Stimulated activated CD4-positive, alpha-beta T cell treated with anti-CD3 and anti-CD28 coated beads, Interleukin-1b, Interleukin-23, amount 100 ng/mL, for 48 hours (primary cell): ENCODE data around the gene SCN8A.

Experiments
- DNase-seq: peaks from one replicate; pipeline ENCODE4 v3.0.0-alpha.2; 2020

The SCN8A gene

DNA sequence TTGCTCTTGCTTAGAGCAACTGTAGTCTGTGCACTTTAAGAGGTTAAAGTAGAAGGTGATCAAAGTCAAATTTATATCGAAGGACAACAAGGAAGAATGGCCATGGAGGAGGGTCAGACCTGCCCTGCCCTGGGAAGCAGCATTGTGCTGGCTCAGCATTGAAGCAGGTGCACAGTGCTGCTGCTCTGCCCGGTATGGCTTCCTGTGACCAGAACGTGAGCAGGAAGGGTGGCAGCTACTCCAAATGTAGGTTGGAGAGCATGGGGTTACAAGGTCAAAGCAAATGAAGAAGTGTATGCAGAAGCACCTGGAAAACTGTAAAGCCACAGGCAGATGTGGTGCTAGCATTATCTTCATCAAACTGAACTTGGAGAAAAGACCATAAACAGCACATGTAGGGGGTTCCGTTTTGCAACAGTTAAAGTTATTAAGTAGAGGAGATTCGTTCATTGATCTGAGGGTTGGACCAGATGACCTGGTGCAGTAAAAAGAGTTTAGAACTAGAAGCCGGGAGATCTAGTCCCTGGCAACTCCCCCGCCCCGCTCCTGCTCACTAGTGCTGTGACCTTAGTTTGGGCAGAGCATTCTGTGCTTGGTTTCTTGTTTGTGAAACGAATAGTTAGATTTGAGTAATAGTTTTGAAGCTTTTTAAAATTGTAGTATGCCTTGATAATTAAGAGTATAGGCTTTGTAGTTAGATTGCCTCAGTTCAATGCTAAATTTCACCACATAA, 84.2 kb downstream of the SCN8A start:
- no peak for DNase-seq

- DNase-seq: no peak
These were observed 85.8 kb downstream of the SCN8A start for GRCh38 chr12:51676875-51677274.

DNA sequence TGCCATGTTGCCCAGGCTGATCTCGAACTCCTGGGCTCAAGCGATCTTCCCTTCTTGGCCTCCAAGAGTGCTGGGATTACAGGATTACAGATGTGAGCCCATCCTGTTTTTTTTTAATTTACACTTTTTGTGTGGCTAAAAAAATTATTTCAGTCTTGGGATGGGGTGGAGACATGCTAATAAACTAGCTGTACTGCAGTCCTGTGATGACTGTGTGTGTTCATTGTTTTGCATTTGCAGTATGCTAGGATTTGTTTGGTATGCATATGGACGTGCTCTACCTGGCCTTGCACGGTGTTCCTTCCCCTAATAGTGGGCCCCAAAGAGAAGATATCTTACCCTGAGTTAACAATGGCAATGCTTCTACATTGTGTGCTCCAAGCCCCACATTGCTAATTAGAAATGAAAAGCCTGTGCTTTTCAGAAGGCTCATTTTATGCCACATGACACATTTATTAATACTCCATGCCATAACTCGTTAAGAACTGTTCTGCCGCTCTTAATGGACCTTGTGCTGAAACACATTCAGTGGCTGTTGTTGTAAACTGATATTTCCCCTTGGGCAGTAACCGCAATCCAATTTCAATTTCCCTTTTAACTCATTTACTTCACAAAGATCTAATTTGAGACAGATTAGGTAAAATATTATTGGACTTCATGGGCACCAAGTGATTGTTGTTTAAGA, 86.4 kb downstream of the SCN8A start:
- no peak for DNase-seq

DNA sequence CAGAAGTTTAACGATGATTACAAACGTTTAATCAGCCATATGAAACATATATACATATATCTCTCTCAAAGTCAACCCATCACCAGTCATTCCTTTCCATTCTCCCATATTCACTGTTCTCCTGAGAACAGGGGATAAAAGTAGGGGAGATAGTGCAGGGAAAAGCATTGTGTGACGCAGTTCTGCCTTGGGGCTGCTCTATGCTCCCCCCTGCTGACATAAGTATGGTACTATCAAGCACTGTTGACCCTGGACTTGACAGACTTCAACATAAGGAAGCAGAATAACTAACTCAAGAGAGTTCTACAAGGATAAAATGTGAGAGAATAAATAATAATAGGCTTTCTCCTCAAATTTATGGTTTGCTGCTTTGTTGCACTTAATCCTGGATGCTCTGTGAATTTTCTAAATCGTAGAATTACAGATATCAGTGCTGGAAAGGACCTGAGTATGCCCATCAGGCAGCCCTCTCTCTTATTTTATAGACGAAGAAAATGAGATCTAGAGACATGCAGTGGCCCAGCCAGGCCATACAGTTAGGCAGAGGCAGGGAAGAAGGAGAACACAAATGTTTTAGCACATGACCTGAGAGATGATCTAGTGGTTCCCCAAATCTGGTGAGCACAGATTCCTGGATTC, 87.2 kb downstream of the SCN8A start:
- no peak for DNase-seq

GRCh38 chr12:51682981-51683380, 91.9 kb downstream of the SCN8A start:
- no peak for DNase-seq

GRCh38 chr12:51683763-51684357, 92.8 kb downstream of the SCN8A start:
- DNase-seq: no peak

- DNase-seq: no peak
These were observed 95.7 kb downstream of the SCN8A start for GRCh38 chr12:51686727-51687126.

DNA sequence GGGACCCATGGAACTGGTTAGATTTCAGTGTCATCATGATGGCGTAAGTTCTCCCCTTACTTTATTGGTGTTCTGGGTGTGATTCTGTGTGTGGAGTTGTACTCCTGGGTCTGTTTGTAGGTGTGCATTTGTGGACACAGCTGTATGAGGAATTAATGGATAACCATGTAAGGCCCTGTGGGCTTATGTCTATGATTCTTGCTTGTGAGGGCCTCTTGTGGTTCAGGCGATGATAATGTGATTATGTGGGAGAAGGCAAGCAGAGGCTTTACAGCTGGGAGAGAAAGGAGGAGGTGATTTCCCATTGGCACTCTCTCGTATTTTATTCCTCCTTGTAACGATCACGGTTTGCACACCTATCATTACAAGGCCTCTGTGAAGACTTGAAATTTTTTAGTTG, 96.1 kb downstream of the SCN8A start:
- no peak for DNase-seq

GRCh38 chr12:51687614-51688013, 96.6 kb downstream of the SCN8A start:
- DNase-seq: no peak

DNA sequence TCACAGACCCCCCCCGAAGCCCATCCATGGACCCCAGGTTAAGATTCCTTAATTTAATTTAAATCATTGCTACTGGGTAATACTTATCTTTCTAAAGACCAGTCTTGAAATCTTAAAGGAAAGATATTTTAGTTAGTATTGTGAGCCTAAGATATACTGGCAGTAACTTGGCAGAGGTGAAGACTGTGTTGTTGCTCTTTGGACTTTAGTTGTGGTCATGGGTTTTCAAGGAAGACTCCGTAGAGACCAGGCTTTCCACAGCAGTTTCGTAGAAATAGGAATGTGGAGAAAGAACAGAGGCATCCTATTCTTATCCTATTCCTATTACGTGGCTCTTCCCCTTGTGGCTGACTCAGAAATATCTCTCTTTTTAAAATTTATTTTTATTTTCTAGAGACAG, 99.0 kb downstream of the SCN8A start:
- no peak for DNase-seq

GRCh38 chr12:51692016-51692415, 101.0 kb downstream of the SCN8A start:
- DNase-seq: no peak

GRCh38 chr12:51693569-51693968, 102.5 kb downstream of the SCN8A start:
- DNase-seq: no peak

GRCh38 chr12:51694146-51694545, 103.1 kb downstream of the SCN8A start:
- no peak for DNase-seq

GRCh38 chr12:51695241-51696010, 104.4 kb downstream of the SCN8A start:
- DNase-seq: no peak

DNA sequence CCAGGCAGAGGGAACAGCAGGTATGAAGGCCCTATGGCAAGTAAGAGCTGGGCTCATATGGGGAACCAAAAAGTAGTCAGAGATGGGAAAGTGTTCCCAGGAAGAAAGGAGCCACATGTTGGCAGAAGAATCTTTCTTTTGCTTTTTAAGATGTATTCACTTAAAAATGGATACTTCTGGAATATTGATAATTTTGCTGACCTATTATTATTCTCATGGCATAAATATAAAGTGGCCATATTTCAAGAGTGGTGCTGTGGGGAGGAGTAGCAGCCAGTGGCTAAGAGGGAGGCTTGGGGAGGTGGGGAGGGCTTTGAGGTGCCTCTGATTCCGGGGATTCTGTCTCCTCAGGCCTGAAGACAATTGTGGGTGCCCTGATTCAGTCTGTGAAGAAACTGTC, 108.2 kb downstream of the SCN8A start:
- no peak for DNase-seq

GRCh38 chr12:51700887-51701286, 109.9 kb downstream of the SCN8A start:
- DNase-seq: no peak

DNA sequence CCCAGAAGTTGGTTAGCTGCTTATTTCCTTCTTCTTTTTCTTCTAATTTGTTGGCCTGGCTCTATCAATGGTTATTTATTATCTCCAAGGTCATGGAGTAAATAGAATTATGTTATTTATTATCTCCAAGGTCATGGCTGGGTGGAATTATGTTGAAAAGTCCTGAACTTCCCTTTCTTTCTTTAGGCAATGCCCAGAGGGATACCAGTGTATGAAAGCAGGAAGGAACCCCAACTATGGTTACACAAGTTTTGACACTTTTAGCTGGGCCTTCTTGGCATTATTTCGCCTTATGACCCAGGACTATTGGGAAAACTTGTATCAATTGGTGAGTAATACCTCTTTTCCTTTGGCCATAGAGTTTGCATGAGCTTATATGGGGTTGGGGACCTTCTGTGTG, 111.6 kb downstream of the SCN8A start:
- no peak for DNase-seq

GRCh38 chr12:51705450-51705849, 114.4 kb downstream of the SCN8A start:
- DNase-seq: no peak

- no peak for DNase-seq
These were observed 115.2 kb downstream of the SCN8A start for GRCh38 chr12:51706206-51706605.

- no peak for DNase-seq
These were observed 123.6 kb downstream of the SCN8A start for GRCh38 chr12:51714666-51715065.

GRCh38 chr12:51717326-51717925, 126.4 kb downstream of the SCN8A start:
- DNase-seq: peak; percentile 18

- peak; percentile 61 for DNase-seq
These were observed 130.4 kb downstream of the SCN8A start for GRCh38 chr12:51721282-51721940.
